H1 (cell line): ENCODE results near the gene EGF. TPM values are rescaled to one million over a fixed set of nuclear protein-coding genes. Genes with fewer than 3 reads are reported as not detected.

Experiments used
- ASH2L ChIP-seq: fragments of 200-600, 300-600 bp; sonication (generic); IDR thresholded peaks from one replicate; pipeline ENCODE4 v1.7.1; 2017; ENCODE audit warnings: low read length
- BCL11A ChIP-seq, 2 experiments: IDR thresholded peaks; one replicate each; pipeline ENCODE4 v1.6.1; 2011; ENCODE audit warnings: low read depth in 2 of 2, low read length in 2 of 2, mild to moderate bottlenecking in 2 of 2
- CHD7 ChIP-seq: fragments of 300-600 bp; sonication (generic); IDR thresholded peaks from 2 replicates; pipeline ENCODE4 v1.7.1; 2012; ENCODE audit warnings: low read length, moderate library complexity, mild to moderate bottlenecking, inconsistent platforms; ENCODE audit not compliant: insufficient replicate concordance
- TEAD4 ChIP-seq: IDR thresholded peaks from 2 replicates; pipeline ENCODE4 v1.6.1; 2012; ENCODE audit warnings: low read depth, low read length, inconsistent platforms, mixed read lengths
- polyA plus RNA-seq, 7 experiments: library from polyadenylated mRNA; depleted of rRNA in 3 of 7; stranded (reverse) in 5 of 7; unstranded in 2 of 7; fragments of >200 nt in 5 of 7; fragments of 200-250 nt in 2 of 7; gene quantifications; 1 replicate in 5 of 7; 2 replicates in 1 of 7; 4 replicates in 1 of 7; pipeline versions ENCODE4 v1.2.1 to v1.2.3, GENCODE V29; 2011 to 2013; ENCODE audit warnings: missing spikeins in 2 of 7, mixed read lengths in 2 of 7
- total RNA-seq: library from RNA; stranded (reverse); fragmentation: NEBNext Ultra II Directional; extraction: Animal tissue kit (Norgen Biotek cat#: 25700); gene quantifications from 2 replicates; pipeline ENCODE4 v1.2.1, GENCODE V29; 2021

EGF gene
- total and polyA plus RNA-seq, 2 of the 8 experiments (the other 6 are each of a cell fraction or from before 2014, with no cell fraction given) = 1.5 to 2.6 TPM

GRCh38 chr4:110058677-110059076 is 146.0 kb downstream of the EGF start (continued):
- TF ChIP-seq ASH2L (no peak), CHD7 (no peak), BCL11A (IDR thresholded peaks at IDR 0.05; ENCODE audit: low read depth in 2 of 2, low read length in 2 of 2) (no peak), TEAD4 (no peak)
